ENCODE results near the gene POU2F1.
"Not testable (repeated sequence)": the region's sequence is repeated elsewhere in the genome, so short reads cannot be mapped to it uniquely, and the experiment has no call there.

Gene POU2F1

DNA sequence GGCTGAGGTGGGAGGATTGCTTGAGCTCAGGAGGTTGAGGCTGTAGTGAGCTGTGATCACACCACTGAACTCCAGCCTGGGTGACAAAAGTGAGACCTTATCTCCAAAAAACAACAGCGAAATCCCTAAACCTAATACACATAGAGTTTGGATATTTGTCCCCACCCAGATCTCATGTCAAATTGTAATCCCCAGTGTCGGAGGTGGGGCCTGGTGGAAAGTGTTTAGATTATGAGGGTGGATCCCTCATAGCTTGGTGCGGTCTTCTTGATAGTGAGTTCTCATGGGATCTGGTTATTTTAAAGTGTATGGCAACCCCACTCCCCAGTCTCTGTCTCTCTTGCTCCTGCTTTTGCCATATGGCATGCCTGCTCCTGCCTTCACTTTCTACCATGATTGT, 94.0 kb downstream of the POU2F1 start:
- DNase-seq (ENCODE audit: low read depth): no peak

DNA sequence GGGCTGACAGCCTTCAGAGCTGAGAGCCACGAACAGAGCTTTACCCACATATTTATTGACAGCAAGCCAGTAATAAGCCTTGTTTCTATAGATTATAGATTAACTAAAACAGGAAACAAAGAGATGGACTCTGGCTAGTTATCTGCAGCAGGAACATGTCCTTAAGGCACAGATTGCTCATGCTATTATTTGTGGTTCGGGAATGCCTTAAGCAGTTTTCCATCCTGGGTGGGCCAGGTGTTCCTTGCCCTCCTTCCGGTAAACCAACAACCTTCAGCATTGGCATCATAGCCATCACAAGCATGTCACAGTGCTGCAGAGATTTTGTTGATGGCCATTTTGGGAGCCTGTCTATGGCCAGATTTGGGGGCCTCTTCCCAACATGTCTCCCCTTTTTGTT, 96.8 kb downstream of the POU2F1 start:
- DNase-seq (ENCODE audit: low read depth): no peak

DNA sequence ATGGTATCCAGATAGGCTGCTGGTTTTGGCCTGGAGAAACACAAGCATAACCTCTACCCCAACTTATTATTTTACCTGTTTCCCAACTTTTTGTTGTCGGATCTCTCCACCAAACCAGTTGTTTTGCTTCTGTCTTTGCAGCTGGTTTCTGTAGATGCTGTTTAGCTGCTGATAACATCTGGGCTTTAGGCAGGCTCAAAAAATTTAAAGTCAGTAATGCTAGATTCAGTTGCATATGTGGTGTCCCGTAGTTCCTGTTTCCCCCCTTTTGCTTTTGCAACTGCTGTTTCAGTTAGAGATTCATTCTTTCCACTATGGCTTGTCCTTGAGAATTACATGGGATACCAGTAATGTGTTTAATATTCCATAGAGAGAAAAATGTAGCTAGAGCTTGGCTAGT, 98.5 kb downstream of the POU2F1 start:
- not testable (repeated sequence) for DNase-seq (ENCODE audit: low read depth)

DNA sequence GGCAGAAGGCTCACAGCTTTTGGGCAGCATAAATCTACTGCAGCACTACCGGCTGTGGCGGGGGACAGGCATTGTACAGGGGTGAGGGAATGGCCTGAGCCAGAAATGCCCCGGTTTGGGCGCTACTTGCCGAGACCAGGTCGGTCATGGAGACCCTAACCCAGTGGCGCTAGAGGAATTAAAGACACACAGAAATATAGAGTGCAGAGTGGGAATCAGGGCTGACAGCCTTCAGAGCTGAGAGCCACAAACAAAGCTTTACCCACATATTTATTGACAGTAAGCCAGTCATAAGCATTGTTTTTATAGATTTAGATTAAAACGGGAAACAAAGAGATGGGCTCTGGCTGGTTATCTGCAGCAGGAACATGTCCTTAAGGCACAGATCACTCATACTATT, 101.8 kb downstream of the POU2F1 start:
- DNase-seq (ENCODE audit: low read depth): no peak

DNA sequence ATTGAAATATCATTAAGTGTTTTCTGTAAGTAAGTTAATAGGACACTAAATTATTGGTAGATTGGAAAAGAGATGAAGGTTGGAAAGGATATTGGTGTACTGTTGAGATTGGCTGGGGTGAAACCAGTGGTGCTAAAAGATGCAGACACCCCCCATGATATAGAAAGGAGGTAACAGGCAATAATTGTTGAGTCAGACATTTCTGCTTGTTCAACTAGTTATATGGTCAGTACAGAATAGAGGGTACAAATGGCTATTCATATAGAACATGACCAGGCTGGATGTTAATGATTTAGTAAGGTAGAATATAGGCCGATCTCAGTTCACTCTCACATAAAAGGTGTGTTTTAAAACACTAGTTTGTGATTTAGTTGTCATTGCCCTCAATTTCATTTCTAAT, 104.5 kb downstream of the POU2F1 start:
- no peak for DNase-seq (ENCODE audit: low read depth)

DNA sequence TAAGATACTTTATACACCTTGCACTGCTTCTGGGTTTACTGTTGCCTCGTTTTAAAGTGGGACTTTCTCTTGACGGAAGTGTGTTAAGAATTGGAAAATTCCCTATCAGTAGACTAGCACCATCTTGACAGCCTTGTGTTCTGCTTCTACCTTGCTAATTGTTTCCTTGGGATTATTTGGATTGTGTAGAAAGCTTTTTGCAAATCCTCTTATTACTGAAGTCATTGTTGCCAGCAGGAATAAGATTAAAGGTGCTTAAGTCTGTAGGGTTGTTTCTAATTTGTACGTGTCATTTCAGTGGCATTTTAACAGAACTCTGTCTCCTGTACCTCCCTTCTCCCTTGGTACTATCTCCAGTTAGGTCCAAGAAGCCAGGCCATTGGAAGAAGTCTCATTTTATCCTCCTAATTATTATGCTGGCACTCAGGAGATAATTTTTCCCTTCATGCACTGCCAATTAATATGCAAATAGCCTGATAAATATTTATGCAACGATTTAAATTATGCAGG, 107.7 kb downstream of the POU2F1 start:
- no peak for DNase-seq (ENCODE audit: low read depth)

DNA sequence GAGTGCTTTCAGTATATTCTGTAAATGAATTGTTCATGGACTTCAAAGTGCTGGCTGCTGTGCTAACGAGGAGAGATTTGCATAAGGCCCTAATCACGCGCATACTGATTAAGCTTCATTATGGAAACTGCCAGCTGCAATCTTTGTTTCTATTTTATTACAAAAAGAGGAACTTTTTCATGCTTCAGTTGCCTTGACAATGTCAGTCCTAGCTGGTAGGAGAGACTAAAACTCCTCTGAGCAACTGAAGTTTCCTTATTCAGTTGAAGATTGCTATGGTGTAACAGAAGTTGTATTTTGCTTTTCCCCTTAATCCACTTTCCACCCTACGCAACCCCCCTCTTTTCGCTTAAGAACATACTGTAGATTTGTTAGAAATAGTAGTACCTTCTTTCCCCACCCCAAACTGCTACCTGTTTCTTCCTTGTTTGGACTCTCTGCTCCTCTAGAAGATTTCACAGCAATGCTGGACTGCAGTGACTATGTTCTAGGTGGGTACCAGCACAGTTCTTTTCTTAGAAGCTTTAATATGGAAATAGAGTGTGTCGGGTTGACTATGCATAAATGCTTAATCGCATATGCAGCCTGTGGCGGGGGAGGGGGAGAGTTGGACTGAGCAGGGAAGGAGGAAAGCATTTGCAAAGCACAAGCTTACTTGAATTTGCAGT, 108.3 kb downstream of the POU2F1 start:
- DNase-seq (ENCODE audit: low read depth): no peak

DNA sequence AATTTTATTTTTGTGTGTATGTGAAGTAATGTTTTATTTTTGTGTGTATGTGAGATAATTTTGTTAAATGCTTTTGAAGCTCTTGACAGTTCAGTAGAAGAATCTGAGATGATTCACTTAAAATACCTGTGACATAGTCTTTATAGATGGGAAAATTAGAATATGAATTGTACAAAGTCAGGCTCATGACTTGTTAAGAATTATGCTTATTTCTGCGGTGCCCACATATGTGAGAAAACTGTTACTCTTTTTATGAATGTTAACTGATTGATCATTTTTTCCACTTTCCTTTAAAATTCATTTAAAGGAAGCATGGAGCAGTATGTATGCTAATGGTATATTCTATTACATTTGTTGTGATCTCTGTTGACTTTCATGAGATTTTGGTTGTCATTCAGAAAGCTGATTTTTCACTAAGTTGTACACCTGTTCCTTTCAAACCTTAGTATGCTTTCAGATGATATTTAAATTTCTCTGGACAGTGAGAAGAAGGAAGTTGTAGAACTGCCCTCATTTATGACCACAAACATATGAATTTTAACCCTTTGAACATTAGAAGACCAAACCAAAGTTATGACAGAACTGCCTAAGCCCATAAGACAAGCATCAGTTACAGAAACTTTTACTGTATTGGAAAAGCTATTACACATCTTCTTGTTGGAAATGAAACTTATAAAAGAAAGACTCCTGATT, 110.1 kb downstream of the POU2F1 start:
- no peak for DNase-seq (ENCODE audit: low read depth)

DNA sequence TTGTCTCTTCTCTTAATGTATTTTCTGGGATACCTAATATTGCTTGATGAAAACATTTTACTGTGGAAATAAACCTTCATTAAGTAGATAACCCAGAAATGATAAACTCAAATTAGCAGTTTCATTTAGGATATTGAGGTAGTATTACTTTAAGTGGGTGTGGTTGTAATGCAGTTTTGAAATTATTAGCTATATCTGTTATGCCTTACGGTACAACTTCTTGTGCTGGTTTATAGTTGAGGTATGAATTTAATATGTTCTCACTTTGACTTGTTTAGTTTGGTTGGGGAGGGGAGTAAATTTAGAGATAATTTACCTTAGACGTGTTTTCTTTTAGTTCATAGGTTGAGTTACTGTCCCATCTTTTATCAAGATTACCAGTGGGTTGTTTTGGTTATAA, 111.0 kb downstream of the POU2F1 start:
- DNase-seq (ENCODE audit: low read depth): no peak

DNA sequence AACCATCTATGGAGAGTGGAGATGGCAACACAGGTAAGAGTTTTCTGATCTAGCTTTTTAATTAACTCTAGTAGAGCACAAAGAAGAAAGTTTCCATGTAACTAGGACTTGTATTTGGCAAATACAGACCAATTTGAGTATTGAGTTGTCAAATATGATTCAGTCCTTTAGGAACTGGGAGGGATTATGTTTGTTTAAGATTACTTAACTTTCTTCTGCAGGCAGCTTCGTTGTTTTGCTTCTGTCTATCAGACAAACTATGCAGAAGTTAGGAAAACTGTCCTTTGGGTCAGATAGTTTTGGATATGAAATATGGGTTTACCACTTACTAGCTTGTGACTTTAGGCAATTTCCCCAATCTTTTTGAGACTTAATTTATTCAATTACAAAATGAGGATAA, 111.8 kb downstream of the POU2F1 start:
- no peak for DNase-seq (ENCODE audit: low read depth)

DNA sequence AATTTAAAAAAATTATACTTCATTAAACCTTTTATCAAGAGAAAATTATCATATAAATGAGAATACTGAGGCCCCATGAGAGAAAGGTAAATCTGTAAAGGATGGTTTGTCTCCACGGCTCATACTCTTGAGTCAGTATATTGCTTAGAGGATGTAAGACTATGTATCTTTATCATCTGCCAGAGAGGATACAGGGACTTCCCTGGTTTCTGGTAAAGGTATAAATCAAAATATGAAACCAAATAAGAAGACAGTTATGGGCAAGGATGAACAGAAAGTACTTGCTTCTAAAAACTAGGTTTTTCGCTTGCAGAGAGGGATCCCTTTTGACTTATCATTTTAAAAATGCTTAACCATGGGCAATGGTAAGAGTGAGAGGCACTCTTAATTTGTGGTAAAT, 112.4 kb downstream of the POU2F1 start:
- DNase-seq (ENCODE audit: low read depth): no peak

DNA sequence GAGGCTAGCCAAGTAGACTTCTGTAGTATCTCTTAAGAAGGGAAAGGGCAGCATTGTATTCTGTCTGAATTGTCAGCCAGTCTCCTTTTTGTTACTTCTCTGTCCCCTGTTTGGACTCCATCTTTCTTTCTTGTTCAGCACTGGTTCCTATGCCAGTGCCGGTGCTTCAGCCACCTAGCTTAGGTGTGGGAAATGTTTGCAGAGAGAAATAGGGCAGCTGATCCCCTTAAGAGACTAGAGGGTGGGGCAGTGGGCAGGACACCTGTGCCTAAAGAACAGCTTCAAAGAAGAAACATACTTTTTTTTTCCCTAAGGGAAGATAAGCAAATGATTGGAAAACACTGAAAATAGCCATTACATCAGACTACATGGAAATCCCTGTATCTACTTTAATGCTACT, 113.0 kb downstream of the POU2F1 start:
- DNase-seq (ENCODE audit: low read depth): no peak

DNA sequence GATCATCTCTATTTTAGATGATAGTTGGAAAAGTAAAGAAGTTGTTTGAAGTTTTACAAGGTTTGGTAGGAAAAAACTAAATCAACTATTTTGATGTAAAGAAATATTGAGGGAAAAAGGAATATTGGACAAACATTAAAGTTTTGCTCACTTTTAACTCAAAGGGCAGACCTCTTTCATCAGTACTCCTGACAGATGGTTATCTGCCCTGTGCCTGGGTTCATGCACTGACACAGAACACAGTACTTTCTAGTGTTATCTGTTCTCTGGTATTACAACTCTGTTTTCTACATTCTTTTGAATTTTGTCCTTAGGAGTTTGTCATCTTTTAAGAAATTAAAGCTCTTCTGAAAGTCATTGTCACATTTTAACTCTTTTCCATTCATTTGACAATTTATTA, 118.7 kb downstream of the POU2F1 start:
- DNase-seq (ENCODE audit: low read depth): no peak

DNA sequence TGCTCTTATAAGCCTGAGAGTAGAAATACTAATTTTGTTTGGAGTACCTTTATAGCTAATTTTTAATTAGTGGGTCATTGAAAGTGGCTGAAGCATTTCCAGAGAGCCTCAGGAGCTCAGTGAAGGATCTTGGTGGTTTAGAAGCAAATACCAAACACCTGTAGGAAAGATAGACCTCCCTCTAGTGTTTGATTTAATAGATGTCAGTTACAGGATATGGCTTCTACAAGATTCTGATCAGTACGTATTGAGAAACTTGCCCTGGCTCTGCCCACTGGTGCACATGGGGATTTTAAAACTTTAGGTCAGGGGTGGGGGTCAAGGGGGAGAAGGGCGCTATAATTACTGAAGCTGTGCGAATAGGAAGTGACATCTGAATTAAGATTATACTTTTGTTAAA, 122.2 kb downstream of the POU2F1 start:
- no peak for DNase-seq (ENCODE audit: low read depth)

DNA sequence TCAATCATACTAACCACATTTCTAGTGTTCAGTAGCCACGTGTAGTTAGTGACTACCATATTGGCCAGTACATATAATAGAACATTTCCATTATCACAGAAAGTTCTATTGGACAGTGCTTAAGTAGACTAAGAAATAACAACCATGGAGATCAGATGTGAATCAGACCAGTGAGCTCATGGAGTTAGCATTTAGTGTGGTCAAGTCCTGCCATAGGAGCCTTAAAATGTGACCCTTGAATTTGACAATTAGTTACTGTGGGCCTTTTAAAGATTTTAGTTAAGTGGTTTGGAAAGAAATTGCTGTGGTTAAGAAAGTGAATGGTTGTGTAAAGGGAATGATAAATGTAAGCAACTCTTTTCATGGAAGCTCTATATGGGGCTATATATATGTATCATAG, 123.4 kb downstream of the POU2F1 start:
- no peak for DNase-seq (ENCODE audit: low read depth)

DNA sequence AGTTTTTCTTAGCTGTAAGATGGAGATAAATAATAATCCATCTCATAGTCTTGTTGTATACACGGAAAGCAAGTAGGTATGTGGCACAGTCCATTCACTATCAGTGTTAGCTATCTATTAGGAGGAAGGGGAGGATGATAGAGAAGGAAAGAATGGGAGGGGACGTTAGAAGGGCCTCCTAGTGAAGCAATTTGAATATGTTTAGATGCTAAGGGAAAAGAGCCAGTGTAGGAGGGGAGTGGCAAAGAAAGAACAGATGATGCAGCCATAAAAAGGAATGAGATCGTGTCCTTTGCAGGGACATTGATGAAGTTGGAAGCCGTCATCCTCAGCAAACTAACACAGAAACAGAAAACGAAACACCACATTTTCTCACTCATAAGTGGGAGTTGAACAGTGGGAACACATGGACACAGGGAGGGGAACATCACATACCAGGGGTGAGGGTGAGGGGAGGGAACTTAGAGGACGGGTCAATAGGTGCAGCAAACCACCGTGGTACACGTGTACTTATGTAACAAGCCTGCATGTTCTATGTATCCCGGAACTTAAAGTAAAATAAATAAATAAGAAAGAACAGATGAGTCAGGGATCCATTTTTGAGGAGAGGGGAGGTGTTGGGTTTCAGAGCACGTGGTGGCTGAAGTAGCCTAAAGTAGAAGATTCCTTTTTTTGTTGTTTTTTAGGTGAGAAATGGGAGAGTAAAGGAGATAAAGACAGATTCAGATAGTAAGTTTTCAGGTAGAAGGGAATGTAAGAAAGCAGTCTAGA, 124.1 kb downstream of the POU2F1 start:
- no peak for DNase-seq (ENCODE audit: low read depth)

DNA sequence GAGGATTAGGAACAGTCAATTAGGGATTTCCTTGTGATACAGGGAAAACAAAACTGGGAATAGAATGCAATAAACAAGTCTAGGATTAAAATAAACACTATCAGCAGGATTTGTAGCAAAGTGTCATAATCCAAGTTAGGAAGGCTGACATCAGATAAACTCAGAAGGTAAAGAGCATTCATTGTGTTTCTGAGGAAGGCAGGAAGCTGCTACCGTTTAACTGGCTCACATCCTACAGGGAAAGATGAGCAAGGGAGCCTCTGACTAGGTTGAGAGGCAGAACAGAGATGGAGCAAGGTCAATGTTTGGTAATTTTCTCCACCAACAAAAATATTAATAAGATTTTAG, 124.7 kb downstream of the POU2F1 start:
- no peak for DNase-seq (ENCODE audit: low read depth)

DNA sequence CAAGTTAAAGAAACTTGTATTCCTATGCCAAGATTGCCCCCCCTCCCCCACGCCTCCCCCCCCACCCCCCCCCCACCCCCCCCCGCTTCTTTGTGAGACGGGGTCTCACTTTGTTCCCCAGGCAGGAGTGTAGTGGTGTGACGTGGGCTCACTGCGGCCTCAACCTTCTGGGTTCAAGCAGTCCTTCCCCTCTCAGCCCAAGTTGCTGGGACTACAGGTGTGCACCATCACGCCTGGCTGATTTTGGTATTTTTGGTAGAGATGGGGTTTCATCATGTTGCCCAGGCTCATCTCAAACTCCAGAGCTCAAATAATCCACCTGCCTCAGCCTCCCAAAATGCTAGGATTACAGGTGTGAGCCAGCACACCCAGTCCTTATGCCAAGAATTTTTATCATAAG, 136.6 kb downstream of the POU2F1 start:
- no peak for DNase-seq (ENCODE audit: low read depth)

DNA sequence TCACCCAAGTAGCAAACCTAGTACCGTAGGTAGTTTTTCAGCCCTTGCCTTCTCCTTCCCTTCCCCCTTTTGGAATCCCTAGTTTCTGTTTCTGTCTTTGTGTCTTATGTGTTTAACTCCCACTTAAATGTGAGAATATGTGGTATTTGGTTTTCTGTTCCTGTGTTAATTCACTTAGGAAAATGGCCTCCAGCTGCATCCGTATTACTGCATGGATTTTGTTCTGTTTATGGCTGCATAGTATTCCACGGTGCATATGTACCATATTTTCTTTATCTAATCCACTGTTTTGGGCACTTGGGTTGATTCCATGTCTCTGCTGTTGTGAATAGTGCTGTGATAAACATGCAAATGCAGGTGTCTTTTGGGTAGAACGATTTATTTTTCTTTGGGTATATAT, 138.6 kb downstream of the POU2F1 start:
- no peak for DNase-seq (ENCODE audit: low read depth)

DNA sequence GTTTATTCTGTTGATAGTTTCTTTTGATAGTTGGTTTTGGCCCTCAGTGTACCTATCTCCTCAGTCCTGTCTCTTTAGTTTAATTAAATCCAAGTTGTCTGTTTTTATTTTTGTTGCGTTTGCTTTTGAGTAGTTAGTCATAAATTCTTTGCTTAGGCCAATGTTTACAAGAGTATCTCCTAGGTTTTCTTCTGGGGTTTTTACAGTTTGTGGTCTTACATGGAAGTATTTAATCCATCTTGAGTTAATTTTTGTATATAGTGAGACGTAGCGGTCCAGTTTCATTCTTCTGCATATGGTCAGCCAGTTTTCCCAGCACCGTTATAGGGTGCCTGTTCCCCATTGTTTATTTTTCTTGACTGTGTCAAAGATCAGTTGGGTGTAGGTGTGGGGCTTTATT, 139.4 kb downstream of the POU2F1 start:
- DNase-seq (ENCODE audit: low read depth): no peak

DNA sequence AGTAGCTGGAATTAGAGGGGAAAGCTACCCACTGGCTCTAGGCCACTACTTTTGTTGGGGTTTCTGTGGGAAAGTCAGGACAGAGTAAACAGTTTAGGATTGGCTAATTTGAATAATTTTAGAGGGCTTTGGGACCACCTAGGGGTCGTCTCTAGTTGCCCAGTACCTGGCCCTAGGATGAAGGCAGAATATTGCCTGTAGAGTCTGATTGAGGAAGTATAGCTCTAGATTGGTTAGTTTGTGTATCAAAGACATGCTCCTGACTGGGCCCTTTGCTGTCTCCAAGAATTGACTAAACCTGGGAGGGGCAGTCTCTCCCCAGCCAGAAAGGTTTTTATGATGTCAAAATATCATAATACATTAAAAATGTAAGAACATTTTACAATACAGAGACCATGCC, 142.0 kb downstream of the POU2F1 start:
- no peak for DNase-seq (ENCODE audit: low read depth)

DNA sequence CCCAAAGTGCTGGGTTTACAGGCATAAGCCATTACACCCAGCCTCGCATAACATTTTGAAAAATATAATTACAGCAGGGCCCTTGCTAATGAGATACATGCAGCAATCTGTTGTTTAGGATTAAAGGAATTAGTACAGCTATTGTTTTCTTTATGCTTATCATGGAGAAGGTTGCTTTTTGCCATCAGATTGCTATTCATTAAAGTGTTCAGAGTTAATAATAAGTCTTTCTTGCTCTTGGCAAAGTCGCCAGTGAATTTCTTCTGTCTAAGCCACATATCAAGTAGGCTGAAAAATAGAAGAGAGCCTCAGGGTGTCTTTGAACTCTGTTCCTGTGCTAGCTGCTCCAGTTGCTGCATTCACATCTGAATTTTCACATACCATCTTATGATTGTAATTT, 144.1 kb downstream of the POU2F1 start:
- DNase-seq (ENCODE audit: low read depth): no peak

DNA sequence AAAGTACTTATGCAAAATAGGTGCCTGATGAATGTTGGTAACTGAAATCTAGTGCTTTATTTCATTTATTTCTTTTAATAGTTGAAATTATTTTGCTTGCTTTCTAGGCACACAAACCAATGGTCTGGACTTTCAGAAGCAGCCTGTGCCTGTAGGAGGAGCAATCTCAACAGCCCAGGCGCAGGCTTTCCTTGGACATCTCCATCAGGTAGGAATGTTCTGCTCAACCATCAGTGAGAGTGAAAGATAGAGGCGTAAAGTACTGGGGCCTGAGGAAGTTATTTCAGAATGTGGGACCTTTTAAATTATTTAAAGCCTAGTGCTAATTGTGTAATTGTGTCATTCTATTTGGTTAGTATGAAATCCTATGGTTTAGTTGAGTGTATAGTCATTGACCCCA, 144.7 kb downstream of the POU2F1 start:
- DNase-seq (ENCODE audit: low read depth): no peak
